CD14-positive monocyte (primary cell): Measurements from ENCODE around the gene GNAZ. TPM values are rescaled to one million over a fixed set of nuclear protein-coding genes. Genes with fewer than 3 reads are reported as not detected.

ENCODE experiments used
- DNase-seq, 3 donors: peaks; one replicate each; pipeline ENCODE4 v3.0.0-alpha.2; 2011 to 2022
- H2AFZ ChIP-seq: 2 replicates; pipeline ENCODE4 v1.6.0; 2012; ENCODE audit warnings: mild to moderate bottlenecking, low read depth, low read length, inconsistent platforms; ENCODE audit not compliant: insufficient read depth, poor library complexity, severe bottlenecking
- H3K27ac ChIP-seq, 2 donors: 1 replicate in 1 of 2; 2 replicates in 1 of 2; pipeline ENCODE4 v1.5.1; 2012 to 2013; ENCODE audit warnings: low read length in 2 of 2, control low read depth in 1 of 2, inconsistent platforms in 1 of 2, low read depth in 1 of 2, mild to moderate bottlenecking in 1 of 2
- H3K27me3 ChIP-seq, 2 donors: one replicate each; pipeline versions ENCODE4 v1.6.0 to v1.6.1; 2011 to 2013; ENCODE audit warnings: low read length in 2 of 2; ENCODE audit not compliant: control insufficient read depth in 2 of 2, insufficient read depth in 2 of 2
- H3K36me3 ChIP-seq, 2 donors: replicated peaks in 1 of 2; 1 replicate in 1 of 2; 2 replicates in 1 of 2; pipeline versions ENCODE4 v1.5.1 to v1.6.1; 2012 to 2013; ENCODE audit warnings: low read length in 2 of 2, control low read depth in 1 of 2, inconsistent platforms in 1 of 2, mild to moderate bottlenecking in 1 of 2; ENCODE audit not compliant: insufficient read depth in 2 of 2, control insufficient read depth in 1 of 2
- H3K4me1 ChIP-seq, 2 donors: 1 replicate in 1 of 2; 2 replicates in 1 of 2; pipeline versions ENCODE4 v1.5.1 to v1.6.1; 2012 to 2013; ENCODE audit warnings: low read length in 2 of 2, control low read depth in 1 of 2, inconsistent platforms in 1 of 2, mild to moderate bottlenecking in 1 of 2, moderate library complexity in 1 of 2; ENCODE audit not compliant: insufficient read depth in 2 of 2, control insufficient read depth in 1 of 2
- H3K4me2 ChIP-seq: replicated peaks from 2 replicates; pipeline ENCODE3; 2012; ENCODE audit warnings: low read length, moderate library complexity, mild to moderate bottlenecking; ENCODE audit not compliant: poor library complexity, severe bottlenecking; ENCODE audit errors: extremely low read depth
- H3K4me3 ChIP-seq, 3 experiments: fragments of 200-600 bp in 1 of 3; sonication (generic) in 1 of 3; replicated peaks in 1 of 3; 1 replicate in 2 of 3; 2 replicates in 1 of 3; pipeline ENCODE4 v1.5.1; 2011 to 2013; ENCODE audit warnings: low read length in 3 of 3, mild to moderate bottlenecking in 3 of 3, control low read depth in 2 of 3, low read depth in 2 of 3, inconsistent platforms in 1 of 3, moderate library complexity in 1 of 3
- H3K79me2 ChIP-seq: 2 replicates; pipeline ENCODE4 v1.6.0; 2012; ENCODE audit warnings: mild to moderate bottlenecking, control low read depth, inconsistent platforms, low read length, moderate library complexity; ENCODE audit not compliant: insufficient read depth
- H3K9ac ChIP-seq: 2 replicates; pipeline ENCODE4 v1.6.0; 2017; ENCODE audit warnings: low read length, mild to moderate bottlenecking; ENCODE audit not compliant: insufficient read depth, poor library complexity, severe bottlenecking
- H3K9me3 ChIP-seq, 2 donors: replicated peaks in 1 of 2; 1 replicate in 1 of 2; 2 replicates in 1 of 2; pipeline versions ENCODE4 v1.5.1 to v1.6.1; 2012 to 2013; ENCODE audit warnings: low read length in 2 of 2, control low read depth in 1 of 2; ENCODE audit not compliant: control insufficient read depth in 1 of 2, insufficient read depth in 1 of 2
- H4K20me1 ChIP-seq: 2 replicates; pipeline ENCODE4 v1.6.0; 2012; ENCODE audit warnings: mild to moderate bottlenecking, low read length, control low read depth, moderate library complexity; ENCODE audit not compliant: insufficient read depth
- H3K27ac Mint-ChIP-seq, 7 donors: one replicate each; pipeline ENCODE4 v1.8.0; 2020; ENCODE audit warnings: mild to moderate bottlenecking in 7 of 7, mixed read lengths in 7 of 7, moderate library complexity in 6 of 7, inconsistent platforms in 2 of 7
- H3K27me3 Mint-ChIP-seq, 3 donors: one replicate each; pipeline ENCODE4 v1.8.0; 2021 to 2022; ENCODE audit warnings: low read depth in 3 of 3, mild to moderate bottlenecking in 3 of 3, mixed read lengths in 3 of 3, moderate library complexity in 3 of 3, inconsistent platforms in 1 of 3
- H3K36me3 Mint-ChIP-seq, 2 donors: one replicate each; pipeline ENCODE4 v1.8.0; 2020; ENCODE audit warnings: mixed read lengths in 2 of 2, inconsistent platforms in 1 of 2, mild to moderate bottlenecking in 1 of 2
- H3K4me1 Mint-ChIP-seq: one replicate; pipeline ENCODE4 v1.8.0; 2020; ENCODE audit warnings: mild to moderate bottlenecking, mixed read lengths
- H3K4me3 Mint-ChIP-seq, 2 donors: one replicate each; pipeline ENCODE4 v1.8.0; 2020; ENCODE audit warnings: mild to moderate bottlenecking in 2 of 2, mixed read lengths in 2 of 2, moderate library complexity in 1 of 2
- H3K9me3 Mint-ChIP-seq, 7 donors: one replicate each; pipeline ENCODE4 v1.8.0; 2020 to 2022; ENCODE audit warnings: mixed read lengths in 7 of 7, mild to moderate bottlenecking in 6 of 7, moderate library complexity in 6 of 7, inconsistent platforms in 2 of 7
- CTCF ChIP-seq: fragments of 200-600 bp; IDR thresholded peaks from one replicate; pipeline ENCODE4 v1.8.0; 2022; ENCODE audit warnings: antibody characterized with exemption, mild to moderate bottlenecking
- WGBS: methylation state at CpG from one replicate; pipeline ENCODE4 v1.1.5; 2013; ENCODE audit warnings: missing lambda C conversion rate; ENCODE audit not compliant: insufficient coverage; 5-methylcytosine and 5-hydroxymethylcytosine counted together
- intact Hi-C, 2 donors: fragments of 100-400 bp; cut with micrococcal nuclease; formaldehyde crosslinking; loops; one replicate each; pipeline versions ENCODE4 v1.15.0 to v1.15.1; 2023
- polyA plus RNA-seq, 3 donors: library from polyadenylated mRNA; depleted of rRNA in 1 of 3; unstranded in 2 of 3; stranded (reverse) in 1 of 3; fragments of 300-500 nt in 2 of 3; fragments of >200 nt in 1 of 3; fragmentation: Illumina TruSeq in 2 of 3; gene quantifications; 1 replicate in 2 of 3; 2 replicates in 1 of 3; pipeline ENCODE4 v1.2.3, GENCODE V29; 2012 to 2021

GNAZ gene
- polyA plus RNA-seq, 3 donors: 0.04 to 0.05 TPM; not detected in 1

GRCh38 chr22:23145878-23146470, 75.7 kb downstream of the GNAZ start:
- H2AFZ ChIP-seq: peak overlapping the region; percentile 55
- peaks cover 37 to 43% of the 10 kb centered on the region in 2 donors for H3K4me1 ChIP-seq
- no peak for DNase-seq
- no peaks in the 10 kb centered on the region for H3K9me3 ChIP-seq
- H3K36me3 ChIP-seq: no peaks in the 10 kb centered on the region
- H3K4me3 ChIP-seq: peak overlapping the region in 1 of 3 experiments; percentile 63
- Mint-ChIP-seq H3K27ac (peak overlapping the region in 5 of 7 donors; percentile 30 to 85 (median 84)), H3K4me1 (peaks cover 39% of the 10 kb centered on the region), H3K4me3 (peak overlapping the region in 1 of 2 donors; percentile 85), H3K9me3 (peaks cover 0 to 2% (median 0%) of the 10 kb centered on the region in 7 donors), H3K27me3 (peaks cover 2 to 7% (median 5%) of the 10 kb centered on the region in 3 donors), H3K36me3 (no peaks in the 10 kb centered on the region)
- no peaks in the 10 kb centered on the region for H3K79me2 ChIP-seq
- intact Hi-C loops: loop anchor here in 1 of 2 donors (5.0 kb wide), 1 partner anchor 79 kb away; no protein-coding TSS in a partner anchor
- no CpG with 5 or more reads among the region's 2 CpGs for WGBS
- H3K27me3 ChIP-seq: no peaks in the 10 kb centered on the region
- H3K27ac ChIP-seq: no peak overlapping the region
- H4K20me1 ChIP-seq: no peaks in the 10 kb centered on the region
- TF ChIP-seq CTCF: no peak
- peak overlapping the region; percentile 69 for H3K4me2 ChIP-seq
- H3K9ac ChIP-seq: no peak overlapping the region

- Histone ChIP-seq H3K4me2 (no peak overlapping the region), H3K9ac (no peak overlapping the region), H3K79me2 (no peaks in the 10 kb centered on the region), H3K4me1 (peaks cover 34 to 41% of the 10 kb centered on the region in 2 donors), H3K27me3 (no peaks in the 10 kb centered on the region), H3K36me3 (no peaks in the 10 kb centered on the region), H2AFZ (no peak overlapping the region), H3K27ac (no peak overlapping the region), H3K4me3 (no peak overlapping the region), H4K20me1 (no peaks in the 10 kb centered on the region), H3K9me3 (no peaks in the 10 kb centered on the region)
- H3K4me3 Mint-ChIP-seq: peak overlapping the region in 1 of 2 donors; percentile 15
- no peaks in the 10 kb centered on the region for H3K36me3 Mint-ChIP-seq
- WGBS: 0% methylated on average over 1 of the region's 8 CpGs
- intact Hi-C loops: loop anchor here in 1 of 2 donors (5.0 kb wide), 1 partner anchor 79 kb away; no protein-coding TSS in a partner anchor
- H3K4me1 Mint-ChIP-seq: peaks cover 37% of the 10 kb centered on the region
- no peak for DNase-seq
- TF ChIP-seq CTCF: no peak
- H3K27me3 Mint-ChIP-seq: peaks cover 2 to 7% (median 5%) of the 10 kb centered on the region in 3 donors
- peaks cover 0 to 2% (median 0%) of the 10 kb centered on the region in 7 donors for H3K9me3 Mint-ChIP-seq
- peak overlapping the region in 2 of 7 donors; percentile 30 to 35 for H3K27ac Mint-ChIP-seq
Observed at GRCh38 chr22:23146478-23147205, 76.3 kb downstream of the GNAZ start.
